Measurements from ENCODE around the gene DUSP1. TPM values are rescaled to one million over a fixed set of nuclear protein-coding genes. Genes with fewer than 3 reads are reported as not detected.

DUSP1 gene
- total and polyA plus RNA-seq, 2 of the 4 experiments (the other 2 are of a cell fraction): 304 to 467 TPM

- H3K4me2 ChIP-seq (ENCODE audit: low read depth, low read length): no peak overlapping the region
- H3K9me1 ChIP-seq (ENCODE audit: insufficient read depth, low read length): peaks cover 12% of the 10 kb centered on the region
- H3K4me3 ChIP-seq (ENCODE audit: insufficient read depth, low read depth, low read length): no peak overlapping the region
- peak overlapping the region; percentile 55 for H4K91ac ChIP-seq (ENCODE audit: insufficient read depth, low read depth, low read length)
- ChIA-PET CTCF (interaction anchor here (1.2 kb wide), 1 partner anchor 17 kb away, joined by 4 read pairs; no protein-coding TSS in a partner anchor), POLR2A (ENCODE audit: unreplicated experiment) (no interaction called here)
- no peak overlapping the region for H3K56ac ChIP-seq (ENCODE audit: extremely low read depth, insufficient read depth, low read length)
- peak overlapping the region; percentile 93 for H2AK9ac ChIP-seq (replicated peaks; ENCODE audit: low read depth, low read length, poor library complexity)
- peak overlapping the region; percentile 64; the same call in 1 of the 2 replicates for H2AK5ac ChIP-seq (ENCODE audit: low read depth, low read length)
- no peak overlapping the region for H3K9ac ChIP-seq (ENCODE audit: low read depth, low read length)
- no peak overlapping the region for H3K23ac ChIP-seq (ENCODE audit: low read depth, low read length)
- peak overlapping the region; percentile 76 for H2BK20ac ChIP-seq (ENCODE audit: low read depth, low read length)
- H3K4me1 ChIP-seq (ENCODE audit: control insufficient read depth, insufficient read depth, low read length): peaks cover 16% of the 10 kb centered on the region
- peak overlapping the region; percentile 72 for H2BK120ac ChIP-seq (ENCODE audit: low read depth, low read length)
- H3K36me3 ChIP-seq (ENCODE audit: control insufficient read depth, insufficient read depth, low read length): no peaks in the 10 kb centered on the region
- H3K14ac ChIP-seq (replicated peaks; ENCODE audit: low read depth, low read length): 0 out of 2 replicates have a peak overlapping the region, but pooled peaks have one; percentile 62
- H4K5ac ChIP-seq (ENCODE audit: low read depth, low read length): peak overlapping the region; percentile 83
- no peaks in the 10 kb centered on the region for H3K27me3 ChIP-seq (ENCODE audit: control insufficient read depth, insufficient read depth, low read length)
- H2BK15ac ChIP-seq (ENCODE audit: low read depth, low read length): peak overlapping the region; percentile 78; the same call in 1 of the 3 replicates
- H2BK5ac ChIP-seq (ENCODE audit: low read depth, low read length, poor library complexity, severe bottlenecking): peak overlapping the region; percentile 28
- no peak for DNase-seq
- dilution Hi-C loops (cut with HindIII; ENCODE audit: low sequenced_read_pairs, unreplicated experiment) (no loop called here), intact Hi-C loops (cut with micrococcal nuclease) (no loop called here), in situ Hi-C loops (cut with MboI; ENCODE audit: low sequenced_read_pairs) (no loop called here)
- H3K4ac ChIP-seq (ENCODE audit: low read depth, low read length): peak overlapping the region; percentile 65
- peak overlapping the region; percentile 36 to 48; a peak in 2 of 4 replicates for H4K8ac ChIP-seq (ENCODE audit: low read depth in 2 of 2, low read length in 2 of 2)
- no peak overlapping the region; the same call in 1 of the 2 replicates for H3K18ac ChIP-seq (ENCODE audit: low read depth, low read length)
- no TSS peak for BruUV-seq (replicated peaks)
- peak overlapping the region; percentile 65 for H2AFZ ChIP-seq (replicated peaks; ENCODE audit: low read length, poor library complexity)
- H3K27ac ChIP-seq (ENCODE audit: insufficient read depth, low read length): no peak overlapping the region
- H3K9me3 ChIP-seq (ENCODE audit: control insufficient read depth, insufficient read depth, low read length): no peaks in the 10 kb centered on the region
- H4K20me1 ChIP-seq (ENCODE audit: insufficient read depth, low read length): no peaks in the 10 kb centered on the region
- 100% methylated on average over 3 of the region's 21 CpGs; no CpG with 5 or more reads in 1 of the 2 experiments for WGBS, 2 experiments (ENCODE audit: extremely low coverage in 2 of 2, insufficient read length in 1 of 2)
- H3K79me1 ChIP-seq (ENCODE audit: low read depth in 1 of 2, low read length in 2 of 2): peaks cover 4 to 10% of the 10 kb centered on the region in 2 experiments; a peak in 1 of 4 replicates
- ATAC-seq (ENCODE audit: low read depth): no peak
- no peak for TF ChIP-seq NFE2L2 (IDR thresholded peaks at IDR 0.05; ENCODE audit: low read depth, low read length)
- TF ChIP-seq RAD21 (IDR thresholded peaks at IDR 0.05; ENCODE audit: low read length): no peak
- TF ChIP-seq CTCF (conservative IDR thresholded peaks at IDR 0.05; ENCODE audit: low read depth, low read length): no peak
- TF ChIP-seq POLR2A (IDR thresholded peaks at IDR 0.05; ENCODE audit: low read depth, low read length): no peak
- TF ChIP-seq CHD1 (IDR thresholded peaks at IDR 0.05; ENCODE audit: low read depth, low read length): no peak
- TF ChIP-seq CEBPB (IDR thresholded peaks at IDR 0.05; ENCODE audit: low read depth, low read length): no peak
- no peak for TF ChIP-seq USF2 (IDR thresholded peaks at IDR 0.05; ENCODE audit: low read depth, low read length)
- TF ChIP-seq SMC3 (IDR thresholded peaks at IDR 0.05; ENCODE audit: low read depth, low read length): no peak
- no peak for TF ChIP-seq MAFK (IDR thresholded peaks at IDR 0.05; ENCODE audit: low read depth, low read length)
- TF ChIP-seq FOS (IDR thresholded peaks at IDR 0.05; ENCODE audit: low read depth, low read length): no peak
- no peak for TF ChIP-seq MXI1 (IDR thresholded peaks at IDR 0.05; ENCODE audit: borderline replicate concordance, low read depth, low read length)
- TF ChIP-seq, protein P1, sequence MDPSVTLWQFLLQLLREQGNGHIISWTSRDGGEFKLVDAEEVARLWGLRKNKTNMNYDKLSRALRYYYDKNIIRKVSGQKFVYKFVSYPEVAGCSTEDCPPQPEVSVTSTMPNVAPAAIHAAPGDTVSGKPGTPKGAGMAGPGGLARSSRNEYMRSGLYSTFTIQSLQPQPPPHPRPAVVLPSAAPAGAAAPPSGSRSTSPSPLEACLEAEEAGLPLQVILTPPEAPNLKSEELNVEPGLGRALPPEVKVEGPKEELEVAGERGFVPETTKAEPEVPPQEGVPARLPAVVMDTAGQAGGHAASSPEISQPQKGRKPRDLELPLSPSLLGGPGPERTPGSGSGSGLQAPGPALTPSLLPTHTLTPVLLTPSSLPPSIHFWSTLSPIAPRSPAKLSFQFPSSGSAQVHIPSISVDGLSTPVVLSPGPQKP (IDR thresholded peaks at IDR 0.05; ENCODE audit: borderline replicate concordance, low read depth, low read length): no peak
- no peak for TF ChIP-seq RCOR1 (IDR thresholded peaks at IDR 0.05; ENCODE audit: insufficient replicate concordance, low read length)
- TF ChIP-seq RFX5 (IDR thresholded peaks at IDR 0.05; ENCODE audit: low read depth, low read length): no peak
Measured at GRCh38 chr5:172788771-172789686, 18.0 kb upstream of the DUSP1 start.
